WTC11 (cell line): ENCODE results near the gene AIG1. TPM values are rescaled to one million over a fixed set of nuclear protein-coding genes. Genes with fewer than 3 reads are reported as not detected.

Experiments
- ATAC-seq: fragments of 200-7000 bp; cut with Tn5 transposase; 2 replicates; pipeline ENCODE4 v1.10.0; 2021; ENCODE audit warnings: mild to moderate bottlenecking, moderate library complexity
- CTCF ChIA-PET: fragments of 300-600 bp; sonication (Branson Sonifier 250); formaldehyde crosslinking; loops from one replicate; lab custom pipeline; 2021; ENCODE audit warnings: antibody characterized with exemption; lab: Charles Lee
- POLR2A ChIA-PET: fragments of 350-600 bp; sonication (Branson Sonifier 250); formaldehyde crosslinking; loops from one replicate; lab custom pipeline; 2021; ENCODE audit warnings: antibody characterized with exemption; lab: Charles Lee
- DNase-seq: peaks from one replicate; pipeline ENCODE4 v3.0.0; 2021; ENCODE audit warnings: low spot score
- H3K27ac Mint-ChIP-seq: 2 replicates; pipeline ENCODE4 v1.8.0; 2021; ENCODE audit warnings: mixed read lengths
- H3K27me3 Mint-ChIP-seq: 2 replicates; pipeline ENCODE4 v1.8.0; 2021; ENCODE audit warnings: low read depth, mild to moderate bottlenecking, moderate library complexity, mixed read lengths
- H3K36me3 Mint-ChIP-seq: 2 replicates; pipeline ENCODE4 v1.8.0; 2021; ENCODE audit warnings: mixed read lengths
- H3K4me1 Mint-ChIP-seq: 2 replicates; pipeline ENCODE4 v1.8.0; 2022; ENCODE audit warnings: mixed read lengths
- H3K4me3 Mint-ChIP-seq: 2 replicates; pipeline ENCODE4 v1.8.0; 2021; ENCODE audit warnings: mild to moderate bottlenecking, moderate library complexity, mixed read lengths
- H3K9me3 Mint-ChIP-seq: 2 replicates; pipeline ENCODE4 v1.8.0; 2021; ENCODE audit warnings: mixed read lengths
- AR ChIP-seq: fragments of 250-450 bp; sonication (Bioruptor Pico); IDR thresholded peaks from 2 replicates; pipeline ENCODE4 v1.9.0; 2021; ENCODE audit warnings: mild to moderate bottlenecking
- ARID4B ChIP-seq: sonication (generic); formaldehyde crosslinking; IDR thresholded peaks from 2 replicates; pipeline ENCODE4 v1.8.0; 2023; ENCODE audit warnings: missing genetic modification reagents, mild to moderate bottlenecking, borderline replicate concordance
- ATF1 ChIP-seq: sonication (generic); formaldehyde crosslinking; IDR thresholded peaks from 2 replicates; pipeline ENCODE4 v1.8.1; 2023; ENCODE audit warnings: mild to moderate bottlenecking, moderate library complexity, missing genetic modification reagents
- CREB1 ChIP-seq: sonication (generic); formaldehyde crosslinking; IDR thresholded peaks from 2 replicates; pipeline ENCODE4 v1.8.0; 2023; ENCODE audit warnings: mild to moderate bottlenecking, missing genetic modification reagents
- E2F4 ChIP-seq: sonication (generic); formaldehyde crosslinking; IDR thresholded peaks from 2 replicates; pipeline ENCODE4 v1.8.1; 2022; ENCODE audit warnings: low read depth, mild to moderate bottlenecking, moderate library complexity, missing genetic modification reagents, borderline replicate concordance
- ELF4 ChIP-seq: sonication (generic); formaldehyde crosslinking; IDR thresholded peaks from 2 replicates; pipeline ENCODE4 v1.8.1; 2022; ENCODE audit warnings: low read depth, mild to moderate bottlenecking, moderate library complexity, missing genetic modification reagents
- GABPB1 ChIP-seq: sonication (generic); formaldehyde crosslinking; IDR thresholded peaks from 2 replicates; pipeline ENCODE4 v1.8.1; 2023; ENCODE audit warnings: mild to moderate bottlenecking, missing genetic modification reagents
- MAX ChIP-seq: sonication (generic); formaldehyde crosslinking; IDR thresholded peaks from 2 replicates; pipeline ENCODE4 v1.8.0; 2022; ENCODE audit warnings: mild to moderate bottlenecking, missing genetic modification reagents
- MLX ChIP-seq: sonication (generic); formaldehyde crosslinking; IDR thresholded peaks from 2 replicates; pipeline ENCODE4 v1.8.1; 2023; ENCODE audit warnings: mild to moderate bottlenecking, missing genetic modification reagents, moderate library complexity
- NR1H2 ChIP-seq: sonication (generic); formaldehyde crosslinking; IDR thresholded peaks from 2 replicates; pipeline ENCODE4 v1.9.0; 2021; ENCODE audit warnings: mild to moderate bottlenecking, moderate library complexity, missing genetic modification reagents
- NR2C2 ChIP-seq: sonication (generic); formaldehyde crosslinking; IDR thresholded peaks from 2 replicates; pipeline ENCODE4 v1.8.0; 2022; ENCODE audit warnings: mild to moderate bottlenecking, missing genetic modification reagents
- PREB ChIP-seq: sonication (generic); formaldehyde crosslinking; IDR thresholded peaks from 2 replicates; pipeline ENCODE4 v1.8.1; 2022; ENCODE audit warnings: mild to moderate bottlenecking, missing genetic modification reagents, moderate library complexity, borderline replicate concordance
- ZMAT4 ChIP-seq: fragments of 250-450 bp; sonication (Bioruptor Pico); IDR thresholded peaks from 2 replicates; pipeline ENCODE4 v1.9.0; 2021; ENCODE audit warnings: mild to moderate bottlenecking
- ZNF121 ChIP-seq: sonication (generic); formaldehyde crosslinking; IDR thresholded peaks from 2 replicates; pipeline ENCODE4 v1.8.0; 2023; ENCODE audit warnings: missing genetic modification reagents
- ZNF281 ChIP-seq: sonication (generic); formaldehyde crosslinking; IDR thresholded peaks from 2 replicates; pipeline ENCODE4 v1.8.0; 2023; ENCODE audit warnings: mild to moderate bottlenecking, missing genetic modification reagents
- ZNF317 ChIP-seq: sonication (generic); formaldehyde crosslinking; IDR thresholded peaks from 2 replicates; pipeline ENCODE4 v1.8.1; 2023; ENCODE audit warnings: low read depth, mild to moderate bottlenecking, moderate library complexity, missing genetic modification reagents, borderline replicate concordance
- ZNF512 ChIP-seq: sonication (generic); formaldehyde crosslinking; IDR thresholded peaks from 2 replicates; pipeline ENCODE4 v1.8.1; 2022; ENCODE audit warnings: missing genetic modification reagents, borderline replicate concordance
- total RNA-seq: library from RNA; stranded (reverse); gene quantifications from 3 replicates; pipeline ENCODE4 v1.2.3, GENCODE V29; 2021

The AIG1 gene
- total RNA-seq, 1 experiment from 2014 or later, result 38.8 TPM

GRCh38 chr6:143322386-143322785 lies 261.7 kb downstream of the AIG1 start:
- POLR2A ChIA-PET, result no interaction called here
- Mint-ChIP-seq H3K27ac (no peak overlapping the region), H3K4me3 (no peak overlapping the region), H3K4me1 (no peaks in the 10 kb centered on the region), H3K27me3 (no peaks in the 10 kb centered on the region), H3K36me3 (peaks cover 4% of the 10 kb centered on the region), H3K9me3 (peaks cover 24% of the 10 kb centered on the region)
- ATAC-seq (no peak), DNase-seq (no peak)
- TF ChIP-seq PREB, result no peak
- no peak for TF ChIP-seq ZNF512 (CRISPR knock-in tag)
- no peak for TF ChIP-seq MLX (CRISPR knock-in tag)
- no peak for TF ChIP-seq ATF1
- no peak for TF ChIP-seq GABPB1 (CRISPR knock-in tag)
- no peak for TF ChIP-seq ZMAT4
- TF ChIP-seq ZNF281 (CRISPR knock-in tag), result no peak
- no peak for TF ChIP-seq ELF4 (CRISPR knock-in tag)
- TF ChIP-seq E2F4 (CRISPR knock-in tag), result no peak
- TF ChIP-seq AR (CRISPR knock-in tag), result no peak
- TF ChIP-seq CREB1 (CRISPR knock-in tag), result no peak
- TF ChIP-seq MAX, result no peak
- TF ChIP-seq ARID4B (CRISPR knock-in tag), result no peak
- no peak for TF ChIP-seq ZNF121 (CRISPR knock-in tag)
- TF ChIP-seq NR2C2 (CRISPR knock-in tag), result no peak
- no peak for TF ChIP-seq NR1H2
- no peak for TF ChIP-seq ZNF317 (CRISPR knock-in tag)
- CTCF ChIA-PET, result no interaction called here
